Activated CD4-positive, alpha-beta T cell treated with anti-CD3 and anti-CD28 coated beads, Interleukin-2, Interleukin-4, amounts not matched to agents 100 ng/mL and 50 ng/mL, durations not matched to agents 16 hours and 8 hours (primary cell): Measurements from ENCODE around the gene VENTX.

ENCODE experiments used
- DNase-seq: peaks from one replicate; pipeline ENCODE4 v3.0.0-alpha.2; 2020; ENCODE audit warnings: low spot score

Gene VENTX

GRCh38 chr10:133201948-133202725 is 35.5 kb upstream of the VENTX start:
- DNase-seq, result no peak

- DNase-seq, result no peak
Measured at GRCh38 chr10:133202778-133203651, 34.6 kb upstream of the VENTX start.

GRCh38 chr10:133203652-133204195 is 33.9 kb upstream of the VENTX start:
- DNase-seq, result no peak

GRCh38 chr10:133204226-133205015 is 33.2 kb upstream of the VENTX start:
- no peak for DNase-seq

- no peak for DNase-seq
Measured at GRCh38 chr10:133205146-133205545, 32.5 kb upstream of the VENTX start.

GRCh38 chr10:133206356-133207040 is 31.2 kb upstream of the VENTX start:
- DNase-seq, result no peak

GRCh38 chr10:133207041-133207600 is 30.5 kb upstream of the VENTX start:
- DNase-seq, result no peak

- no peak for DNase-seq
Measured at GRCh38 chr10:133207627-133208026, 30.0 kb upstream of the VENTX start.

GRCh38 chr10:133208466-133208865 is 29.2 kb upstream of the VENTX start:
- DNase-seq, result no peak

GRCh38 chr10:133209117-133209516 is 28.5 kb upstream of the VENTX start:
- no peak for DNase-seq

- DNase-seq, result no peak
Measured at GRCh38 chr10:133209641-133210040, 28.0 kb upstream of the VENTX start.

- DNase-seq, result no peak
Measured at GRCh38 chr10:133210398-133211140, 27.1 kb upstream of the VENTX start.

GRCh38 chr10:133211141-133211830 is 26.4 kb upstream of the VENTX start:
- DNase-seq, result no peak

- no peak for DNase-seq
Measured at GRCh38 chr10:133211959-133212852, 25.4 kb upstream of the VENTX start.

GRCh38 chr10:133212853-133213494 is 24.7 kb upstream of the VENTX start:
- DNase-seq, result no peak

GRCh38 chr10:133213641-133214467 is 23.8 kb upstream of the VENTX start:
- DNase-seq, result no peak
